ENCODE data around the gene PTPN9. TPM values are rescaled to one million over a fixed set of nuclear protein-coding genes. Genes with fewer than 3 reads are reported as not detected.

The PTPN9 gene
- total and polyA plus RNA-seq, 10 of the 15 experiments (the other 5 are each of a cell fraction or from before 2014, with no cell fraction given), result 7.8 to 29.1 (median 18.5) TPM

DNA sequence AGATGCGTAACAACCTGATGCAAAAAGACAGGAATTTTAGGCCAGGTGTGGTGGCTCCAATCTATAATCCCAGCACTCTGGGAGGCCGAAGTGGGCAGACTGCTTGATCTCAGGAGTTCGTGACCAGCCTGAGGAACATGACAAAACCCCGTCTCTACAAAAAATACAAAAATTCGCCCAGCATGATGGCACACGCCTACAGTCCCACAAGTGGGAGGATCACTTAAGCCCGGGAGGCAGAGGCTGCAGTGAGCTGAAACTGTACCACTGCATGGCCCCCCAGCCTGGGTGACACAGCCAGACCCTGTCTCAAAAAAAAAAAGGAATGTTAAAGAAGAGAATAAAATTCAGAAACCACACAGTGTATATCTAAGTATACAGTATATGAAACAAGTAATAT lies 40.7 kb downstream of the PTPN9 start (continued):
- TF ChIP-seq, protein P1, sequence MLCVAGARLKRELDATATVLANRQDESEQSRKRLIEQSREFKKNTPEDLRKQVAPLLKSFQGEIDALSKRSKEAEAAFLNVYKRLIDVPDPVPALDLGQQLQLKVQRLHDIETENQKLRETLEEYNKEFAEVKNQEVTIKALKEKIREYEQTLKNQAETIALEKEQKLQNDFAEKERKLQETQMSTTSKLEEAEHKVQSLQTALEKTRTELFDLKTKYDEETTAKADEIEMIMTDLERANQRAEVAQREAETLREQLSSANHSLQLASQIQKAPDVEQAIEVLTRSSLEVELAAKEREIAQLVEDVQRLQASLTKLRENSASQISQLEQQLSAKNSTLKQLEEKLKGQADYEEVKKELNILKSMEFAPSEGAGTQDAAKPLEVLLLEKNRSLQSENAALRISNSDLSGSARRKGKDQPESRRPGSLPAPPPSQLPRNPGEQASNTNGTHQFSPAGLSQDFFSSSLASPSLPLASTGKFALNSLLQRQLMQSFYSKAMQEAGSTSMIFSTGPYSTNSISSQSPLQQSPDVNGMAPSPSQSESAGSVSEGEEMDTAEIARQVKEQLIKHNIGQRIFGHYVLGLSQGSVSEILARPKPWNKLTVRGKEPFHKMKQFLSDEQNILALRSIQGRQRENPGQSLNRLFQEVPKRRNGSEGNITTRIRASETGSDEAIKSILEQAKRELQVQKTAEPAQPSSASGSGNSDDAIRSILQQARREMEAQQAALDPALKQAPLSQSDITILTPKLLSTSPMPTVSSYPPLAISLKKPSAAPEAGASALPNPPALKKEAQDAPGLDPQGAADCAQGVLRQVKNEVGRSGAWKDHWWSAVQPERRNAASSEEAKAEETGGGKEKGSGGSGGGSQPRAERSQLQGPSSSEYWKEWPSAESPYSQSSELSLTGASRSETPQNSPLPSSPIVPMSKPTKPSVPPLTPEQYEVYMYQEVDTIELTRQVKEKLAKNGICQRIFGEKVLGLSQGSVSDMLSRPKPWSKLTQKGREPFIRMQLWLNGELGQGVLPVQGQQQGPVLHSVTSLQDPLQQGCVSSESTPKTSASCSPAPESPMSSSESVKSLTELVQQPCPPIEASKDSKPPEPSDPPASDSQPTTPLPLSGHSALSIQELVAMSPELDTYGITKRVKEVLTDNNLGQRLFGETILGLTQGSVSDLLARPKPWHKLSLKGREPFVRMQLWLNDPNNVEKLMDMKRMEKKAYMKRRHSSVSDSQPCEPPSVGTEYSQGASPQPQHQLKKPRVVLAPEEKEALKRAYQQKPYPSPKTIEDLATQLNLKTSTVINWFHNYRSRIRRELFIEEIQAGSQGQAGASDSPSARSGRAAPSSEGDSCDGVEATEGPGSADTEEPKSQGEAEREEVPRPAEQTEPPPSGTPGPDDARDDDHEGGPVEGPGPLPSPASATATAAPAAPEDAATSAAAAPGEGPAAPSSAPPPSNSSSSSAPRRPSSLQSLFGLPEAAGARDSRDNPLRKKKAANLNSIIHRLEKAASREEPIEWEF (IDR thresholded peaks at IDR 0.05; ENCODE audit: insufficient replicate concordance, low read depth, low read length), result no peak
- no peak for TF ChIP-seq EED (IDR thresholded peaks at IDR 0.05; ENCODE audit: low read depth)
- TF ChIP-seq SMAD5 (IDR thresholded peaks at IDR 0.05; ENCODE audit: low read depth), result no peak
- no peak for TF ChIP-seq RBBP5 (conservative IDR thresholded peaks at IDR 0.05)
- TF ChIP-seq, protein P2, sequence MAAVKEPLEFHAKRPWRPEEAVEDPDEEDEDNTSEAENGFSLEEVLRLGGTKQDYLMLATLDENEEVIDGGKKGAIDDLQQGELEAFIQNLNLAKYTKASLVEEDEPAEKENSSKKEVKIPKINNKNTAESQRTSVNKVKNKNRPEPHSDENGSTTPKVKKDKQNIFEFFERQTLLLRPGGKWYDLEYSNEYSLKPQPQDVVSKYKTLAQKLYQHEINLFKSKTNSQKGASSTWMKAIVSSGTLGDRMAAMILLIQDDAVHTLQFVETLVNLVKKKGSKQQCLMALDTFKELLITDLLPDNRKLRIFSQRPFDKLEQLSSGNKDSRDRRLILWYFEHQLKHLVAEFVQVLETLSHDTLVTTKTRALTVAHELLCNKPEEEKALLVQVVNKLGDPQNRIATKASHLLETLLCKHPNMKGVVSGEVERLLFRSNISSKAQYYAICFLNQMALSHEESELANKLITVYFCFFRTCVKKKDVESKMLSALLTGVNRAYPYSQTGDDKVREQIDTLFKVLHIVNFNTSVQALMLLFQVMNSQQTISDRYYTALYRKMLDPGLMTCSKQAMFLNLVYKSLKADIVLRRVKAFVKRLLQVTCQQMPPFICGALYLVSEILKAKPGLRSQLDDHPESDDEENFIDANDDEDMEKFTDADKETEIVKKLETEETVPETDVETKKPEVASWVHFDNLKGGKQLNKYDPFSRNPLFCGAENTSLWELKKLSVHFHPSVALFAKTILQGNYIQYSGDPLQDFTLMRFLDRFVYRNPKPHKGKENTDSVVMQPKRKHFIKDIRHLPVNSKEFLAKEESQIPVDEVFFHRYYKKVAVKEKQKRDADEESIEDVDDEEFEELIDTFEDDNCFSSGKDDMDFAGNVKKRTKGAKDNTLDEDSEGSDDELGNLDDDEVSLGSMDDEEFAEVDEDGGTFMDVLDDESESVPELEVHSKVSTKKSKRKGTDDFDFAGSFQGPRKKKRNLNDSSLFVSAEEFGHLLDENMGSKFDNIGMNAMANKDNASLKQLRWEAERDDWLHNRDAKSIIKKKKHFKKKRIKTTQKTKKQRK (IDR thresholded peaks at IDR 0.05; ENCODE audit: low read depth, low read length), result no peak
- TF ChIP-seq, protein P3, sequence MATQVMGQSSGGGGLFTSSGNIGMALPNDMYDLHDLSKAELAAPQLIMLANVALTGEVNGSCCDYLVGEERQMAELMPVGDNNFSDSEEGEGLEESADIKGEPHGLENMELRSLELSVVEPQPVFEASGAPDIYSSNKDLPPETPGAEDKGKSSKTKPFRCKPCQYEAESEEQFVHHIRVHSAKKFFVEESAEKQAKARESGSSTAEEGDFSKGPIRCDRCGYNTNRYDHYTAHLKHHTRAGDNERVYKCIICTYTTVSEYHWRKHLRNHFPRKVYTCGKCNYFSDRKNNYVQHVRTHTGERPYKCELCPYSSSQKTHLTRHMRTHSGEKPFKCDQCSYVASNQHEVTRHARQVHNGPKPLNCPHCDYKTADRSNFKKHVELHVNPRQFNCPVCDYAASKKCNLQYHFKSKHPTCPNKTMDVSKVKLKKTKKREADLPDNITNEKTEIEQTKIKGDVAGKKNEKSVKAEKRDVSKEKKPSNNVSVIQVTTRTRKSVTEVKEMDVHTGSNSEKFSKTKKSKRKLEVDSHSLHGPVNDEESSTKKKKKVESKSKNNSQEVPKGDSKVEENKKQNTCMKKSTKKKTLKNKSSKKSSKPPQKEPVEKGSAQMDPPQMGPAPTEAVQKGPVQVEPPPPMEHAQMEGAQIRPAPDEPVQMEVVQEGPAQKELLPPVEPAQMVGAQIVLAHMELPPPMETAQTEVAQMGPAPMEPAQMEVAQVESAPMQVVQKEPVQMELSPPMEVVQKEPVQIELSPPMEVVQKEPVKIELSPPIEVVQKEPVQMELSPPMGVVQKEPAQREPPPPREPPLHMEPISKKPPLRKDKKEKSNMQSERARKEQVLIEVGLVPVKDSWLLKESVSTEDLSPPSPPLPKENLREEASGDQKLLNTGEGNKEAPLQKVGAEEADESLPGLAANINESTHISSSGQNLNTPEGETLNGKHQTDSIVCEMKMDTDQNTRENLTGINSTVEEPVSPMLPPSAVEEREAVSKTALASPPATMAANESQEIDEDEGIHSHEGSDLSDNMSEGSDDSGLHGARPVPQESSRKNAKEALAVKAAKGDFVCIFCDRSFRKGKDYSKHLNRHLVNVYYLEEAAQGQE (IDR thresholded peaks at IDR 0.05; ENCODE audit: low read depth, low read length), result no peak
